ENCODE measurements around the gene TEAD4. TPM values are rescaled to one million over a fixed set of nuclear protein-coding genes. Genes with fewer than 3 reads are reported as not detected.

Gene TEAD4
- total and polyA plus RNA-seq, 11 donors, result 5.7 to 59.2 (median 16.1) TPM

GRCh38 chr12:2939191-2939590, 20.0 kb upstream of the TEAD4 start:
- TF ChIP-seq POLR2A (IDR thresholded peaks at IDR 0.05) (no peak), CTCF (IDR thresholded peaks at IDR 0.05) (no peak)
- 90 to 92% (median 91%) methylated on average over 5 of the region's 5 CpGs for WGBS, 4 donors
- peaks cover 0 to 68% (median 42%) of the 10 kb centered on the region in 9 donors for H3K36me3 ChIP-seq
- intact Hi-C loops (cut with DNase I), result no loop called here
- no peak overlapping the region for H3K4me3 ChIP-seq
- DNase-seq (no peak), ATAC-seq (no peak)
- H3K27me3 ChIP-seq, result no peaks in the 10 kb centered on the region
- no peaks in the 10 kb centered on the region for H3K9me3 ChIP-seq
- H3K4me1 ChIP-seq, result peaks cover 0 to 3% (median under 1%) of the 10 kb centered on the region in 12 donors
- H3K27ac ChIP-seq, result no peak overlapping the region

GRCh38 chr12:2940564-2940963, 18.6 kb upstream of the TEAD4 start:
- DNase-seq (no peak), ATAC-seq (peak in 1 of 4 donors; percentile 34)
- peaks cover 0 to 54% (median 28%) of the 10 kb centered on the region in 9 donors for H3K36me3 ChIP-seq
- no peak overlapping the region for H3K27ac ChIP-seq
- H3K4me1 ChIP-seq, result peaks cover 0 to 10% (median 7%) of the 10 kb centered on the region in 12 donors
- H3K4me3 ChIP-seq, result no peak overlapping the region
- 48 to 61% (median 57%) methylated on average over 9 to 10 of the region's 10 CpGs for WGBS, 4 donors
- TF ChIP-seq POLR2A (IDR thresholded peaks at IDR 0.05), result no peak
- no peak for TF ChIP-seq CTCF (IDR thresholded peaks at IDR 0.05)
- intact Hi-C loops (cut with DNase I), result loop anchor here in 9 of 10 donors (5.0 to 10.0 kb wide), 5 partner anchors 46 to 86 kb away; partner anchors contain the start of genes TEX52 (in 6 of the 9) and TULP3 (in 1 of the 9)
- H3K9me3 ChIP-seq, result no peaks in the 10 kb centered on the region
- no peaks in the 10 kb centered on the region for H3K27me3 ChIP-seq

- no peak for ATAC-seq
- no peak for DNase-seq
- Histone ChIP-seq H3K36me3 (peaks cover 0 to 45% (median 27%) of the 10 kb centered on the region in 9 donors), H3K4me3 (no peak overlapping the region), H3K27me3 (no peaks in the 10 kb centered on the region), H3K27ac (no peak overlapping the region), H3K9me3 (no peaks in the 10 kb centered on the region), H3K4me1 (peaks cover 0 to 10% (median 7%) of the 10 kb centered on the region in 12 donors)
- TF ChIP-seq POLR2A (IDR thresholded peaks at IDR 0.05) (no peak), CTCF (IDR thresholded peaks at IDR 0.05) (no peak)
- WGBS, 4 donors, result 83 to 87% (median 85%) methylated on average over 8 of the region's 8 CpGs
- intact Hi-C loops (cut with DNase I), result loop anchor here in 9 of 10 donors (5.0 to 10.0 kb wide), 5 partner anchors 47 to 87 kb away; partner anchors contain the start of genes TEX52 (in 6 of the 9) and TULP3 (in 1 of the 9)
Measured at GRCh38 chr12:2941524-2941923, 17.7 kb upstream of the TEAD4 start.

GRCh38 chr12:2944401-2945047, 14.7 kb upstream of the TEAD4 start:
- H3K4me3 ChIP-seq, result peak overlapping the region in 2 of 12 donors; percentile 5 to 13
- H3K27me3 ChIP-seq, result no peaks in the 10 kb centered on the region
- WGBS, 4 donors, result 24 to 40% (median 34%) methylated on average over 24 of the region's 24 CpGs
- intact Hi-C loops (cut with DNase I), result loop anchor here in 9 of 10 donors (5.0 to 10.0 kb wide), 5 partner anchors 50 to 90 kb away; partner anchors contain the start of genes TEX52 (in 6 of the 9) and TULP3 (in 1 of the 9)
- DNase-seq, result peak in 3 of 5 donors; percentile 35 to 49 (median 37)
- TF ChIP-seq CTCF (IDR thresholded peaks at IDR 0.05) (peak; percentile 50 to 72 (median 66)), POLR2A (IDR thresholded peaks at IDR 0.05) (no peak)
- H3K36me3 ChIP-seq, result peaks cover 0 to 19% (median 7%) of the 10 kb centered on the region in 9 donors
- peaks cover 0 to 10% (median 7%) of the 10 kb centered on the region in 12 donors for H3K4me1 ChIP-seq
- ATAC-seq, result peak; percentile 64 to 79 (median 72)
- no peaks in the 10 kb centered on the region for H3K9me3 ChIP-seq
- no peak overlapping the region for H3K27ac ChIP-seq
